SU-DHL-6 (cell line): Measurements from ENCODE around the gene MEIS2.

Experiments
- H2AFZ ChIP-seq: fragments of 200-600 bp; sonication (generic); 2 replicates; pipeline ENCODE4 v1.6.1; 2014; ENCODE audit warnings: low read depth, mild to moderate bottlenecking, moderate library complexity, mixed read lengths, antibody characterized with exemption, low read length; ENCODE audit not compliant: severe bottlenecking
- H3F3A ChIP-seq: fragments of 200-600 bp; shearing (Covaris generic); 2 replicates; pipeline ENCODE4 v1.6.0; 2016; ENCODE audit warnings: antibody characterized with exemption, mild to moderate bottlenecking; ENCODE audit not compliant: insufficient read depth
- H3K27ac ChIP-seq: fragments of 200-600 bp; sonication (generic); 2 replicates; pipeline ENCODE4 v1.5.1; 2016; ENCODE audit warnings: low read depth, mild to moderate bottlenecking, low read length, moderate library complexity, mixed read lengths
- H3K27me3 ChIP-seq: fragments of 200-600 bp; sonication (generic), shearing (Covaris generic); 2 replicates; pipeline ENCODE4 v1.6.0; 2014; ENCODE audit warnings: mild to moderate bottlenecking, low read length
- H3K36me3 ChIP-seq: fragments of 200-600 bp; sonication (generic); 2 replicates; pipeline ENCODE4 v1.6.1; 2014; ENCODE audit warnings: mild to moderate bottlenecking, low read length, mixed read lengths
- H3K4me2 ChIP-seq: fragments of 300-600, 200-600 bp; shearing (Covaris generic), sonication (generic); 2 replicates; pipeline ENCODE4 v1.6.0; 2014; ENCODE audit warnings: low read length, low read depth, mild to moderate bottlenecking; ENCODE audit not compliant: poor library complexity, severe bottlenecking
- H3K4me3 ChIP-seq: fragments of 200-600 bp; sonication (generic); 2 replicates; pipeline ENCODE4 v1.5.1; 2014; ENCODE audit warnings: antibody characterized with exemption, low read length, mild to moderate bottlenecking, mixed read lengths; ENCODE audit not compliant: insufficient read depth, poor library complexity, severe bottlenecking
- H3K79me2 ChIP-seq: fragments of 200-600 bp; sonication (generic); 2 replicates; pipeline ENCODE4 v1.6.1; 2014; ENCODE audit warnings: mild to moderate bottlenecking, low read length, moderate library complexity; ENCODE audit not compliant: insufficient read depth
- H3K9ac ChIP-seq: fragments of 200-600 bp; sonication (generic); 2 replicates; pipeline ENCODE4 v1.7.0; 2014; ENCODE audit warnings: mild to moderate bottlenecking, low read length
- H3K9me2 ChIP-seq: fragments of 200-600 bp; sonication (generic); replicated peaks from 2 replicates; pipeline ENCODE4 v1.6.1; 2014; ENCODE audit warnings: low read length; ENCODE audit not compliant: insufficient read depth
- H3K9me3 ChIP-seq: fragments of 200-600 bp; sonication (generic); 2 replicates; pipeline ENCODE4 v1.6.1; 2014; ENCODE audit warnings: low read length, mixed read lengths; ENCODE audit not compliant: insufficient read depth
- H4K20me1 ChIP-seq: fragments of 200-600 bp; sonication (generic); 2 replicates; pipeline ENCODE4 v1.6.1; 2014; ENCODE audit warnings: low read depth, mild to moderate bottlenecking, antibody characterized with exemption, low read length, moderate library complexity, mixed read lengths
- CTCF ChIP-seq: fragments of 200-600 bp; sonication (generic); IDR thresholded peaks from one replicate; pipeline ENCODE4 v1.5.1; 2017; ENCODE audit warnings: antibody characterized with exemption, mild to moderate bottlenecking, low read length, moderate library complexity; ENCODE audit not compliant: insufficient read depth, poor library complexity, severe bottlenecking
- EZH2phosphoT487 ChIP-seq: fragments of 200-600 bp; sonication (generic), shearing (Covaris generic); conservative IDR thresholded peaks from 2 replicates; pipeline ENCODE4 v1.6.1; 2018; ENCODE audit warnings: mild to moderate bottlenecking, antibody characterized with exemption, low read length, moderate library complexity, mixed read lengths

The MEIS2 gene

GRCh38 chr15:37040072-37040742, 60.1 kb downstream of the MEIS2 start:
- Histone ChIP-seq H3F3A (0 out of 2 replicates have a peak, but pooled peaks cover 10% of the 10 kb centered on the region), H3K79me2 (0 out of 2 replicates have a peak, but pooled peaks cover 3% of the 10 kb centered on the region), H3K27me3 (no peaks in the 10 kb centered on the region), H3K9me2 (no peaks in the 10 kb centered on the region), H3K27ac (no peak overlapping the region), H3K9ac (no peak overlapping the region), H3K4me2 (no peak overlapping the region), H4K20me1 (no peaks in the 10 kb centered on the region), H3K4me3 (no peak overlapping the region), H3K36me3 (peaks cover 6% of the 10 kb centered on the region; the same call in 1 of the 2 replicates), H3K9me3 (no peaks in the 10 kb centered on the region), H2AFZ (no peak overlapping the region)
- TF ChIP-seq EZH2phosphoT487 (no peak), CTCF (no peak)

GRCh38 chr15:37038716-37039106, 61.6 kb downstream of the MEIS2 start:
- Histone ChIP-seq H3K36me3 (peaks cover 9% of the 10 kb centered on the region; the same call in 1 of the 2 replicates), H3K9me3 (no peaks in the 10 kb centered on the region), H3K9me2 (no peaks in the 10 kb centered on the region), H3K27ac (no peak overlapping the region), H3K27me3 (no peaks in the 10 kb centered on the region), H3K9ac (no peak overlapping the region), H3K79me2 (0 out of 2 replicates have a peak, but pooled peaks cover 3% of the 10 kb centered on the region), H3F3A (peaks cover 21% of the 10 kb centered on the region; the same call in 1 of the 2 replicates), H3K4me3 (no peak overlapping the region), H3K4me2 (no peak overlapping the region), H2AFZ (no peak overlapping the region), H4K20me1 (no peaks in the 10 kb centered on the region)
- TF ChIP-seq CTCF (no peak), EZH2phosphoT487 (no peak)

- no peaks in the 10 kb centered on the region for H4K20me1 ChIP-seq
- H3K4me3 ChIP-seq, result no peak overlapping the region
- no peaks in the 10 kb centered on the region for H3K27me3 ChIP-seq
- TF ChIP-seq CTCF (no peak), EZH2phosphoT487 (no peak)
- 0 out of 2 replicates have a peak, but pooled peaks cover 3% of the 10 kb centered on the region for H3K79me2 ChIP-seq
- H2AFZ ChIP-seq, result no peak overlapping the region
- H3K9me2 ChIP-seq, result no peaks in the 10 kb centered on the region
- no peak overlapping the region for H3K9ac ChIP-seq
- no peak overlapping the region for H3K27ac ChIP-seq
- no peak overlapping the region for H3K4me2 ChIP-seq
- H3K36me3 ChIP-seq, result peaks cover 15% of the 10 kb centered on the region; the same call in 1 of the 2 replicates
- peaks cover 21% of the 10 kb centered on the region; the same call in 1 of the 2 replicates for H3F3A ChIP-seq
- no peaks in the 10 kb centered on the region for H3K9me3 ChIP-seq
Measured at GRCh38 chr15:37037850-37038715, 62.3 kb downstream of the MEIS2 start.
